IgD-negative memory B cell (primary cell): Measurements from ENCODE around the gene KCNF1. TPM values are rescaled to one million over a fixed set of nuclear protein-coding genes. Genes with fewer than 3 reads are reported as not detected.

Experiments used
- H3K27ac Mint-ChIP-seq, 3 donors: one replicate each; pipeline ENCODE4 v1.8.0; 2020 to 2022; ENCODE audit warnings: mild to moderate bottlenecking in 3 of 3, mixed read lengths in 3 of 3, moderate library complexity in 1 of 3
- H3K27me3 Mint-ChIP-seq: one replicate; pipeline ENCODE4 v1.8.0; 2021; ENCODE audit warnings: mixed read lengths
- H3K36me3 Mint-ChIP-seq: one replicate; pipeline ENCODE4 v1.8.0; 2020; ENCODE audit warnings: mild to moderate bottlenecking, mixed read lengths
- H3K4me1 Mint-ChIP-seq, 3 donors: one replicate each; pipeline ENCODE4 v1.8.0; 2020 to 2022; ENCODE audit warnings: mixed read lengths in 3 of 3, mild to moderate bottlenecking in 1 of 3
- H3K4me3 Mint-ChIP-seq, 4 donors: one replicate each; pipeline ENCODE4 v1.8.0; 2020 to 2022; ENCODE audit warnings: mild to moderate bottlenecking in 4 of 4, mixed read lengths in 4 of 4, moderate library complexity in 3 of 4
- H3K9me3 Mint-ChIP-seq, 3 donors: one replicate each; pipeline ENCODE4 v1.8.0; 2020 to 2021; ENCODE audit warnings: mixed read lengths in 3 of 3, mild to moderate bottlenecking in 1 of 3
- polyA plus RNA-seq: library from polyadenylated mRNA; unstranded; fragments of 300-500 nt; fragmentation: Illumina TruSeq; gene quantifications from one replicate; pipeline ENCODE4 v1.2.3, GENCODE V29; 2021

The KCNF1 gene
- polyA plus RNA-seq, 1 donor from 2014 or later, result not detected

DNA sequence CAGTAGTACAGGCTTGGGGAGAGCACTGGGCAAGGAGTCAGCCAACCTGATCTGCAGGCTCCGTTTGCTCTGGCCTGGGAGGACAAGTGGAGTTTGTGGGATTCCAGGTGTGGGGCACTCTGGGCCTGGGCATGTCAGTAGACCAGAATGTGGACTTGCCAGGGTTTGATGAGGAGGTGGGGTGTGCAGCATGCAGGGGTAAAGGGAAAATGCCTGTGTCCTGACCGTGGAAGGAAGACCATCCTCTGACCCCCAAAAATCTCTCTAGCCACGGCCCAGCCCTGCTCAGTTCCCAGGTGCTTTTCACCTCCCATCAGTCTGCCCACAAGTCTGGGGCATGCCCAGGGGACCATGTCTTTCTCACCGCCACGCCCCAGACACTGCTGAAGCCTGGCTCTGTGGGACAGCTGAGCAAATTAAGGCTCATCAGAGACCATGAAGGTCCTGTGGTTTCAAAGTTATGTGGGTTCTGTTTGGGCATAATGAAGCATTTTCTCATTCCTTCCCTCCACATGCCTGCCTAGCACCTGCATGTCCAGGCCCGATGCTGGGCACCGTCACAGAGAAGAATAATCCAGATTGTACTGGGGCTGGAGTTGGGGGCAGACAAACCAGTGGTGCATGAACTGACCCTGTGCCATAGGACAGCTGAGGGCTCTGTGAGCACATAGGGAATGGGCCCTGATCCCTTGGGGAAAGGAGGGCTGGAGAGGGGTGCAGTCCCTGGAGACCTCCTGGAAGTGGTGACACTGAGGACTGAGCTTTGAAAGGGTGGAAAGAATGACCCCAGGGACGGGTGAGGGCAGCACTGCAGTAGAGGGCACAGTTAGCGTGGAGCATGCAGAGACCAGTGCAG lies 6.5 kb upstream of the KCNF1 start:
- peaks cover 9% of the 10 kb centered on the region for H3K27me3 Mint-ChIP-seq
- H3K27ac Mint-ChIP-seq, result no peak overlapping the region
- peaks cover 2% of the 10 kb centered on the region for H3K36me3 Mint-ChIP-seq
- no peak overlapping the region for H3K4me3 Mint-ChIP-seq
- peaks cover 2 to 7% (median 2%) of the 10 kb centered on the region in 3 donors for H3K9me3 Mint-ChIP-seq
- H3K4me1 Mint-ChIP-seq, result no peaks in the 10 kb centered on the region

DNA sequence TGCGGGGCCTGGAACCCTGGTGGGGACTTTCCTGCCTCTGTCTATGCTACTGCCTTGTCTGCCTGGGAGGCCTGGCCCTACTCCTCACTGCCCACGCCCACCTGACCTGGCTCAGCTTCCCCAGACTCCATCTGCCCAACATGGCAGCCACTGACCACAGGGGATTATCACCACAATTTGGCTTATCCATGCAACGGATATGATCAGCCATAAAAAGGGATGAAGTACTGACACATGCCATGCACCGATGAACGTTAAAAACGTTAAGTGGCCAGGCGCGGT lies 5.9 kb upstream of the KCNF1 start:
- Mint-ChIP-seq H3K27me3 (peaks cover 11% of the 10 kb centered on the region), H3K4me3 (no peak overlapping the region), H3K27ac (no peak overlapping the region), H3K4me1 (peaks cover 0 to under 1% (median 0%) of the 10 kb centered on the region in 3 donors), H3K36me3 (peaks cover 2% of the 10 kb centered on the region), H3K9me3 (peaks cover 2 to 7% (median 2%) of the 10 kb centered on the region in 3 donors)

DNA sequence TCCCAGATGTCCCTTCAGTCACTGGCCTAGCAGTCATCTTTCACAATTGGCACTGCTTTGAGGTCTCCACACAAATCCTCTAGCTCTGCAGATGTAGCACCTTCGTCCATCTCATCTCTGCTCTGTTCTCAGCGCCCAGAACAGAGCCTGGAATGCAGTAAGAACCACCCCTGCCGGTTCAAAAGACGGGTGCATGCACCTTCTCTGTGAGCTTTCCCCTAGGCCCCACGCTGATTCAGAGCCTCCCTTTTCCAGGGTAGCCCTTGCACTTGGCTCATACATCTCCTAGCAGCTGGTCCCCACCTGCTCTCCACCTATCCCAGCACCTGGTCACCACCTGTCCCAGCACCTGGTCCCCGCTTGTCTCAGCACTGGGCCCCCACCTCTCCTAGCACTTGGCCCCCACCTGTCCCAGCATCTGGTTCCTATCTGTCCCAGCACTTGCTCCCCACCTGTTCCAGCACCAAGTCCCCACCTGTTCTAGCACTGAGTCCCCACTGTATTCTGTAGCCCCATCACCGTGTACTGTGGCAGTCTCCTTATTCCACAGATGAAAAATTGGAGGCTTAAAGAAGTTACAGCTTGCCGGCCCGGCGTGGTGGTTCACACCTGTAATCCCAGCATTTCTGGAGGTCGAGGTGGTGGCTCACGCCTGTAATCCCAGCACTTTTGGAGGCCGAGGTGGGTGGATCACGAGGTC lies 4.7 kb upstream of the KCNF1 start:
- Mint-ChIP-seq H3K9me3 (peaks cover 2 to 7% (median 2%) of the 10 kb centered on the region in 3 donors), H3K27ac (no peak overlapping the region), H3K4me1 (peaks cover 0 to 3% (median 0%) of the 10 kb centered on the region in 3 donors), H3K4me3 (no peak overlapping the region), H3K36me3 (peaks cover 2% of the 10 kb centered on the region), H3K27me3 (peaks cover 13% of the 10 kb centered on the region)

DNA sequence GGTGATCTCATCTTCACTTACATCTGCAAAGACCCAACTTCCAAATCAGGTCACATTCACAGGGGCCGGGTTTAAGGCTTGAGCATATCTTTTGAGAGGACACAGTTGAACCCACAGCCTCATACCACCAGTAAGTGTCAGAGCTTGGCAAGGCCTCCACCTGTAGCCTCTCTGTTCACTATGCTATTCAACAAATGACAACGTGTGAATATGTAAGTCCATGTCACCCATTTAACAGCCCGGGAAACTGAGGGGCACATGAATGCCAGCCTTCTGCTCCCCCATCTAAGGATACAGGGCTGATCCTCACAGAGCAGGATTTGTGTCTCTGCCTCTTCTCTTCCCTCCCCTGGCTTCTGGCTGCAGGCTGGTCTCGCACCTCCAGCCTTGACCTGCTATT lies 3.5 kb upstream of the KCNF1 start:
- Mint-ChIP-seq H3K9me3 (peaks cover 2 to 7% (median 2%) of the 10 kb centered on the region in 3 donors), H3K4me3 (no peak overlapping the region), H3K4me1 (peaks cover 0 to 5% (median 0%) of the 10 kb centered on the region in 3 donors), H3K27me3 (peaks cover 22% of the 10 kb centered on the region), H3K27ac (no peak overlapping the region), H3K36me3 (peaks cover 2% of the 10 kb centered on the region)

- Mint-ChIP-seq H3K27me3 (peaks cover 26% of the 10 kb centered on the region), H3K27ac (peak overlapping the region in 1 of 3 donors; percentile 57), H3K4me3 (no peak overlapping the region), H3K9me3 (peaks cover 2 to 5% (median 2%) of the 10 kb centered on the region in 3 donors), H3K36me3 (peaks cover 2% of the 10 kb centered on the region), H3K4me1 (peaks cover 0 to 5% (median 0%) of the 10 kb centered on the region in 3 donors)
These were observed 2.4 kb upstream of the KCNF1 start for GRCh38 chr2:10909050-10909995.

- Mint-ChIP-seq H3K36me3 (peaks cover 2% of the 10 kb centered on the region), H3K27ac (no peak overlapping the region), H3K4me3 (no peak overlapping the region), H3K4me1 (peaks cover 0 to 5% (median 0%) of the 10 kb centered on the region in 3 donors), H3K27me3 (peaks cover 29% of the 10 kb centered on the region), H3K9me3 (peaks cover 0 to 2% (median 0%) of the 10 kb centered on the region in 3 donors)
These were observed 1.8 kb upstream of the KCNF1 start for GRCh38 chr2:10909996-10910341.

GRCh38 chr2:10910625-10911024 lies 1.1 kb upstream of the KCNF1 start:
- peak overlapping the region in 1 of 4 donors; percentile 7 for H3K4me3 Mint-ChIP-seq
- peaks cover 0 to 5% (median 0%) of the 10 kb centered on the region in 3 donors for H3K4me1 Mint-ChIP-seq
- H3K27me3 Mint-ChIP-seq, result peaks cover 27% of the 10 kb centered on the region
- H3K9me3 Mint-ChIP-seq, result peaks cover 0 to 2% (median 0%) of the 10 kb centered on the region in 3 donors
- H3K27ac Mint-ChIP-seq, result no peak overlapping the region
- peaks cover 2% of the 10 kb centered on the region for H3K36me3 Mint-ChIP-seq

GRCh38 chr2:10912076-10912731 lies 470 bp downstream of the KCNF1 start:
- no peak overlapping the region for H3K4me3 Mint-ChIP-seq
- peaks cover 0 to 5% (median 0%) of the 10 kb centered on the region in 3 donors for H3K4me1 Mint-ChIP-seq
- peaks cover 27% of the 10 kb centered on the region for H3K27me3 Mint-ChIP-seq
- no peak overlapping the region for H3K27ac Mint-ChIP-seq
- peaks cover 0 to 2% (median 0%) of the 10 kb centered on the region in 3 donors for H3K9me3 Mint-ChIP-seq
- peaks cover 2% of the 10 kb centered on the region for H3K36me3 Mint-ChIP-seq

GRCh38 chr2:10912796-10913455 lies 1.2 kb downstream of the KCNF1 start:
- H3K27me3 Mint-ChIP-seq, result peaks cover 27% of the 10 kb centered on the region
- no peak overlapping the region for H3K4me3 Mint-ChIP-seq
- peaks cover 2% of the 10 kb centered on the region for H3K36me3 Mint-ChIP-seq
- H3K4me1 Mint-ChIP-seq, result peaks cover 0 to 5% (median 0%) of the 10 kb centered on the region in 3 donors
- H3K27ac Mint-ChIP-seq, result no peak overlapping the region
- H3K9me3 Mint-ChIP-seq, result peaks cover 0 to 2% (median 0%) of the 10 kb centered on the region in 3 donors

- Mint-ChIP-seq H3K9me3 (peaks cover 0 to 2% (median 0%) of the 10 kb centered on the region in 3 donors), H3K27ac (no peak overlapping the region), H3K36me3 (peaks cover 2% of the 10 kb centered on the region), H3K4me1 (peaks cover 0 to 5% (median 0%) of the 10 kb centered on the region in 3 donors), H3K27me3 (peaks cover 27% of the 10 kb centered on the region), H3K4me3 (no peak overlapping the region)
These were observed 2.0 kb downstream of the KCNF1 start for GRCh38 chr2:10913501-10914271.

- Mint-ChIP-seq H3K4me3 (peak overlapping the region in 1 of 4 donors; percentile 22), H3K27me3 (peaks cover 27% of the 10 kb centered on the region), H3K36me3 (no peaks in the 10 kb centered on the region), H3K27ac (no peak overlapping the region), H3K4me1 (peaks cover 0 to 5% (median 0%) of the 10 kb centered on the region in 3 donors), H3K9me3 (peaks cover 0 to 2% (median 0%) of the 10 kb centered on the region in 3 donors)
These were observed 2.5 kb downstream of the KCNF1 start for GRCh38 chr2:10914272-10914693.

DNA sequence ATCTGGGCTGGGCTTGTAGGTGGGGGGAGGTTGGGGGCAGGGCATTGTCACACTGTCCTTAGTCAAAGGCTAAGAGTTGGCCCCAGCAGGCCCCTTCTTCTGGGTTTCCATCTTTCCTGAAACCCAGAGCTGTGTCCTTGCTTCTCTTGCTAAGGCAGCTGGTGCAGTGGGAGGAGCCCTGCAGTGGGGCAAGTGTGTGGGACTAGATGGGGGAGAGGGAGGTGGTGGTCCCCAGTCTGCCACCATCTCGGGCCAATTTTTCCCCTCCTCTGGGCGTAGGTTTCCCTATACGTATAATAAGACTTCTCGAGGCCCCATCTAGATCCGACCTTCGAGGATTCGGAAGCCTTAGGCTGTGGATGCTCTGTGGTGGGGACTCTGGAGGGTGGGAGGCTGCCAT lies 3.5 kb downstream of the KCNF1 start:
- Mint-ChIP-seq H3K9me3 (no peaks in the 10 kb centered on the region), H3K27ac (no peak overlapping the region), H3K4me3 (no peak overlapping the region), H3K36me3 (no peaks in the 10 kb centered on the region), H3K4me1 (peaks cover 0 to 7% (median 0%) of the 10 kb centered on the region in 3 donors), H3K27me3 (peaks cover 27% of the 10 kb centered on the region)

- Mint-ChIP-seq H3K4me3 (no peak overlapping the region), H3K27me3 (peaks cover 25% of the 10 kb centered on the region), H3K4me1 (peaks cover 0 to 6% (median 0%) of the 10 kb centered on the region in 3 donors), H3K9me3 (no peaks in the 10 kb centered on the region), H3K27ac (no peak overlapping the region), H3K36me3 (no peaks in the 10 kb centered on the region)
These were observed 4.1 kb downstream of the KCNF1 start for GRCh38 chr2:10915731-10916276.
